HFFc6 (cell line): ENCODE results near the gene FKBP8. TPM values are rescaled to one million over a fixed set of nuclear protein-coding genes. Genes with fewer than 3 reads are reported as not detected.
A peak's percentile ranks its signal among the peaks of the same experiment; 100 is the strongest.

Experiments
- DNase-seq: peaks from one replicate; pipeline ENCODE4 v3.0.0-alpha.2; 2018
- H3K27ac Mint-ChIP-seq: 2 replicates; pipeline ENCODE4 v1.8.0; 2020; ENCODE audit warnings: mild to moderate bottlenecking, mixed read lengths
- H3K27me3 Mint-ChIP-seq: 2 replicates; pipeline ENCODE4 v1.8.0; 2021; ENCODE audit warnings: mild to moderate bottlenecking, moderate library complexity, mixed read lengths; ENCODE audit not compliant: insufficient read depth
- H3K36me3 Mint-ChIP-seq: 2 replicates; pipeline ENCODE4 v1.8.0; 2021; ENCODE audit warnings: low read depth, mixed read lengths
- H3K4me1 Mint-ChIP-seq: 2 replicates; pipeline ENCODE4 v1.8.0; 2020; ENCODE audit warnings: low read depth, mixed read lengths
- H3K4me3 Mint-ChIP-seq: 2 replicates; pipeline ENCODE4 v1.8.0; 2020; ENCODE audit warnings: mild to moderate bottlenecking, moderate library complexity, mixed read lengths
- H3K9me3 Mint-ChIP-seq: 2 replicates; pipeline ENCODE4 v1.8.0; 2020; ENCODE audit warnings: mild to moderate bottlenecking, mixed read lengths
- CTCF ChIP-seq: fragments of 200-600 bp; sonication (generic); IDR thresholded peaks from 2 replicates; pipeline ENCODE4 v1.5.0; 2021; ENCODE audit warnings: antibody characterized with exemption, mild to moderate bottlenecking
- total RNA-seq, 6 experiments: library from RNA; stranded (reverse); fragmentation: NEBNext Ultra II Directional; extraction: Animal tissue kit (Norgen Biotek cat#: 25700); gene quantifications; 2 replicates in 1 of 6; 3 replicates in 5 of 6; pipeline ENCODE4 v1.2.3, GENCODE V29; 2021

The FKBP8 gene
- total RNA-seq, 6 experiments from 2014 or later = 229 to 284 (median 241) TPM

GRCh38 chr19:18483119-18483890 lies 60.1 kb downstream of the FKBP8 start:
- TF ChIP-seq CTCF = no peak
- Mint-ChIP-seq H3K9me3 (no peaks in the 10 kb centered on the region), H3K27me3 (no peaks in the 10 kb centered on the region; the same call in none of the 2 replicates), H3K4me3 (no peak overlapping the region), H3K27ac (peak overlapping the region; percentile 73), H3K36me3 (peaks cover 4% of the 10 kb centered on the region; the same call in 1 of the 2 replicates), H3K4me1 (peaks cover 83% of the 10 kb centered on the region)
- DNase-seq = no peak

Other genes starting within 250 kb of the FKBP8 start
- gene LSM4, start 220.5 kb downstream of the FKBP8 start, total RNA-seq = 100 to 1,000 TPM; 175 to 217 (median 202) TPM
- gene PGPEP1, start 203.0 kb downstream of the FKBP8 start, total RNA-seq = 10 to 100 TPM; 30.5 to 54.1 (median 32.4) TPM
- 10 to 100 TPM; 21.3 to 36.9 (median 24.9) TPM for gene GDF15, start 157.4 kb downstream of the FKBP8 start, total RNA-seq
- gene LRRC25, start 146.0 kb downstream of the FKBP8 start, total RNA-seq = not detected
- 10 to 100 TPM; 76.4 to 84.3 (median 80.4) TPM for gene SSBP4, start 124.2 kb downstream of the FKBP8 start, total RNA-seq
- 1 to 10 TPM; 2.3 to 3.7 (median 3.2) TPM for gene ISYNA1, start 105.4 kb downstream of the FKBP8 start, total RNA-seq
- 10 to 100 TPM; 15.7 to 17.8 (median 16.4) TPM for gene ELL, start 21.5 kb downstream of the FKBP8 start, total RNA-seq
- 100 to 1,000 TPM; 109 to 123 (median 115) TPM for gene KXD1, start 14.3 kb upstream of the FKBP8 start, total RNA-seq
- gene UBA52, start 28.3 kb upstream of the FKBP8 start, total RNA-seq = 1,000 to 10,000 TPM; 1,140 to 1,305 (median 1,270) TPM
- 10 to 100 TPM; 50.2 to 73.8 (median 60.8) TPM for gene REX1BD, start 45.2 kb upstream of the FKBP8 start, total RNA-seq
- gene CRLF1, start 63.2 kb upstream of the FKBP8 start, total RNA-seq = 1 to 10 TPM; 1.6 to 4.1 (median 2.4) TPM
- gene TMEM59L, start 69.3 kb upstream of the FKBP8 start, total RNA-seq = 1 to 10 TPM; 1.7 to 4.3 (median 3.2) TPM
- gene KLHL26, start 93.5 kb upstream of the FKBP8 start, total RNA-seq = 1 to 10 TPM; 3.6 to 9.3 (median 7.4) TPM
- gene CRTC1, start 140.1 kb upstream of the FKBP8 start, total RNA-seq = 10 to 100 TPM; 11.8 to 14.5 (median 13.4) TPM
- gene COMP, start 247.7 kb upstream of the FKBP8 start, total RNA-seq = 1 to 10 TPM in 3 of 6 experiments, under 1 TPM in 3; 0.67 to 6.1 (median 0.98) TPM